ENCODE measurements around the gene CHRM5.
"Not testable (repeated sequence)": the region's sequence is repeated elsewhere in the genome, so short reads cannot be mapped to it uniquely, and the experiment has no call there.

The CHRM5 gene

GRCh38 chr15:34043813-34044212 lies 75.5 kb downstream of the CHRM5 start:
- FAIRE-seq, result no peak

GRCh38 chr15:34046471-34047145 lies 78.3 kb downstream of the CHRM5 start:
- FAIRE-seq, result no peak

GRCh38 chr15:34047893-34048775 lies 79.8 kb downstream of the CHRM5 start:
- FAIRE-seq, result no peak

GRCh38 chr15:34049112-34049511 lies 80.8 kb downstream of the CHRM5 start:
- no peak for FAIRE-seq

- FAIRE-seq, result not testable (repeated sequence)
Observed at GRCh38 chr15:34050385-34050784, 82.1 kb downstream of the CHRM5 start.

- FAIRE-seq, result no peak
Observed at GRCh38 chr15:34054081-34054707, 85.9 kb downstream of the CHRM5 start.

GRCh38 chr15:34055868-34056595 lies 87.7 kb downstream of the CHRM5 start:
- FAIRE-seq, result no peak

- FAIRE-seq, result no peak
Observed at GRCh38 chr15:34056911-34057310, 88.6 kb downstream of the CHRM5 start.

- FAIRE-seq, result no peak
Observed at GRCh38 chr15:34059476-34059875, 91.2 kb downstream of the CHRM5 start.

- no peak for FAIRE-seq
Observed at GRCh38 chr15:34059946-34060345, 91.6 kb downstream of the CHRM5 start.

- FAIRE-seq, result no peak
Observed at GRCh38 chr15:34064438-34064837, 96.1 kb downstream of the CHRM5 start.

- no peak for FAIRE-seq
Observed at GRCh38 chr15:34065261-34065660, 97.0 kb downstream of the CHRM5 start.

- no peak for FAIRE-seq
Observed at GRCh38 chr15:34065941-34066340, 97.6 kb downstream of the CHRM5 start.

GRCh38 chr15:34070003-34070402 lies 101.7 kb downstream of the CHRM5 start:
- no peak for FAIRE-seq

GRCh38 chr15:34076785-34077184 lies 108.5 kb downstream of the CHRM5 start:
- FAIRE-seq, result no peak

- no peak for FAIRE-seq
Observed at GRCh38 chr15:34078900-34079299, 110.6 kb downstream of the CHRM5 start.

- FAIRE-seq, result no peak
Observed at GRCh38 chr15:34079904-34080303, 111.6 kb downstream of the CHRM5 start.

GRCh38 chr15:34084086-34084485 lies 115.8 kb downstream of the CHRM5 start:
- FAIRE-seq, result no peak

- FAIRE-seq, result no peak
Observed at GRCh38 chr15:34085746-34086145, 117.4 kb downstream of the CHRM5 start.

- no peak for FAIRE-seq
Observed at GRCh38 chr15:34099914-34100313, 131.6 kb downstream of the CHRM5 start.

GRCh38 chr15:34101366-34102174 lies 133.3 kb downstream of the CHRM5 start, which contains the start of the genes EMC7 and PGBD4:
Gene EMC7, minus strand, starts transcription at chr15:34101862. Its CDS starts 23 bp downstream, at chr15:34101839.
Gene PGBD4, plus strand, starts transcription at chr15:34102083. Its CDS starts 449 bp downstream, at chr15:34102532.
- FAIRE-seq, result peak; percentile 96
